ENCODE measurements around the gene LSAMP. TPM values are rescaled to one million over a fixed set of nuclear protein-coding genes. Genes with fewer than 3 reads are reported as not detected.
A peak's percentile ranks its signal among the peaks of the same experiment; 100 is the strongest.

Gene LSAMP
- total and polyA plus RNA-seq, 4 experiments from 2014 or later = not detected

GRCh38 chr3:115830764-115831395, 614.4 kb downstream of the LSAMP start:
- Histone ChIP-seq H3K27ac (ENCODE audit: low read depth, low read length) (no peak overlapping the region), H3K36me3 (ENCODE audit: insufficient read depth, low read length) (no peaks in the 10 kb centered on the region), H3K27me3 (ENCODE audit: insufficient read depth, low read length) (no peaks in the 10 kb centered on the region), H3K4me1 (ENCODE audit: insufficient read depth, low read length) (no peaks in the 10 kb centered on the region), H3K9me3 (ENCODE audit: control insufficient read depth in 1 of 2, low read length in 2 of 2) (no peaks in the 10 kb centered on the region), H3K4me3 (ENCODE audit: low read length in 2 of 2) (no peak overlapping the region)
- Mint-ChIP-seq H3K27ac (no peak overlapping the region), H3K9me3 (no peaks in the 10 kb centered on the region), H3K36me3 (no peaks in the 10 kb centered on the region), H3K4me1 (no peaks in the 10 kb centered on the region), H3K4me3 (no peak overlapping the region), H3K27me3 (peaks cover 10 to 13% of the 10 kb centered on the region in 2 donors)
- no peak for DNase-seq
- POLR2A ChIA-PET (ENCODE audit: partially characterized antibody) = no interaction called here
- intact Hi-C loops (cut with micrococcal nuclease) = no loop called here
- CTCF ChIA-PET (ENCODE audit: partially characterized antibody) = interaction anchor here (1.3 to 2.0 kb wide), 5 partner anchors 10 to 23 kb away, joined by 3 to 10 read pairs (median 6); no protein-coding TSS in a partner anchor

GRCh38 chr3:115828401-115828800, 616.9 kb downstream of the LSAMP start:
- POLR2A ChIA-PET (ENCODE audit: partially characterized antibody) = no interaction called here
- CTCF ChIA-PET (ENCODE audit: partially characterized antibody) = interaction anchor here (1.0 to 2.7 kb wide), 4 partner anchors 8 to 14 kb away, joined by 3 to 11 read pairs (median 6); no protein-coding TSS in a partner anchor

DNA sequence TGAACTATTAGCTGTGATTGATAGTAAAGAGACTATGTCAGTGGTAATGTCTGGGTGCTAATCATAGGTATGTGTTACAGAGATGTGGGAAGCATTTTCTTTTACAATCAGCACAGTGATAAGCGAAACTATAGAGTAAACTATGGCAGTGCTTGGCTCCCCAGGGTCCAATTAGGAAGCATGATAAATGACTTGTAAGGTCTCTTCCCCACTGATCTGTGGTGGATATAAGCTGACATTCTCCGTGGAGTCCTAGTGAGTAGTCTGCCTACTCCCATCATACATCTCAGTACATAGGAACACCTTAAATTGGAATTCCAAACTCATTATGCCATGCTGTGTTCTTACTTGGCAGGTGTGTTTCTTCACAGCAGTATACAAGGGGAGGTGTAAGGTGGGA, 617.8 kb downstream of the LSAMP start:
- intact Hi-C loops (cut with micrococcal nuclease) = no loop called here
- no peak for DNase-seq
- Histone ChIP-seq H3K4me3 (ENCODE audit: low read length in 2 of 2) (no peak overlapping the region), H3K4me1 (ENCODE audit: insufficient read depth, low read length) (no peaks in the 10 kb centered on the region), H3K9me3 (ENCODE audit: control insufficient read depth in 1 of 2, low read length in 2 of 2) (no peaks in the 10 kb centered on the region), H3K36me3 (ENCODE audit: insufficient read depth, low read length) (no peaks in the 10 kb centered on the region), H3K27me3 (ENCODE audit: insufficient read depth, low read length) (no peaks in the 10 kb centered on the region), H3K27ac (ENCODE audit: low read depth, low read length) (no peak overlapping the region)
- CTCF ChIA-PET (ENCODE audit: partially characterized antibody) = interaction anchor here (0.6 to 2.7 kb wide), 5 partner anchors 9 to 1493 kb away, joined by 3 to 11 read pairs (median 3); no protein-coding TSS in a partner anchor
- Mint-ChIP-seq H3K4me3 (no peak overlapping the region), H3K4me1 (no peaks in the 10 kb centered on the region), H3K27me3 (peaks cover 6 to 11% of the 10 kb centered on the region in 2 donors), H3K36me3 (no peaks in the 10 kb centered on the region), H3K27ac (no peak overlapping the region), H3K9me3 (no peaks in the 10 kb centered on the region)
- POLR2A ChIA-PET (ENCODE audit: partially characterized antibody) = interaction anchor here (0.6 kb wide), 1 partner anchor 166 kb away, joined by 4 read pairs; no protein-coding TSS in a partner anchor

More at GRCh38 chr3:115828401-115828800, 616.9 kb downstream of the LSAMP start:
- no peaks in the 10 kb centered on the region for H3K9me3 Mint-ChIP-seq
- H3K27ac ChIP-seq (ENCODE audit: low read depth, low read length) = no peak overlapping the region
- no peaks in the 10 kb centered on the region for H3K36me3 Mint-ChIP-seq
- DNase-seq = no peak
- H3K27me3 Mint-ChIP-seq = peaks cover 6 to 11% of the 10 kb centered on the region in 2 donors
- H3K4me1 Mint-ChIP-seq = no peaks in the 10 kb centered on the region
- no peaks in the 10 kb centered on the region for H3K27me3 ChIP-seq (ENCODE audit: insufficient read depth, low read length)
- no peaks in the 10 kb centered on the region for H3K36me3 ChIP-seq (ENCODE audit: insufficient read depth, low read length)
- no peak overlapping the region for H3K4me3 Mint-ChIP-seq
- intact Hi-C loops (cut with micrococcal nuclease) = no loop called here
- H3K9me3 ChIP-seq (ENCODE audit: control insufficient read depth in 1 of 2, low read length in 2 of 2) = no peaks in the 10 kb centered on the region
- no peak overlapping the region for H3K4me3 ChIP-seq (ENCODE audit: low read length in 2 of 2)
- H3K4me1 ChIP-seq (ENCODE audit: insufficient read depth, low read length) = no peaks in the 10 kb centered on the region
- H3K27ac Mint-ChIP-seq = no peak overlapping the region

DNA sequence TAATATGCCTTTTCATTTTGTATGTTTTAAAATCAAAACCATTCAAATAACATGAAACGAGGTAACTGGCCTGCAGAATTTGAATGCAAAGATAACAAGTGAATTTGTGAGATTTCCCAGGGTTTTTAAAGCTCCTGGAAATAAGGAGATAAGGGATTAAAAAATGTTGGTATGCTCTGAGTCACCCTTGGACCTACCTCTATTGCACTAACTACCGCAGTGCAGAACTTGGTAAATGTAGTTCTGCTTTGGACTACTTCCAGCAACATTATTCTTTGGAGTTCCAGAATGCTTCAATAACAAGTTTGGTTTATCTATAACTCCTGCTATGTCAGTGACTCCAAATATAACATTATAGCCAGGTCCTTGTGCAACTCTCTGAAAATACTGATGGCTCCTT, 620.2 kb downstream of the LSAMP start:
- DNase-seq = no peak
- Histone ChIP-seq H3K36me3 (ENCODE audit: insufficient read depth, low read length) (no peaks in the 10 kb centered on the region), H3K4me3 (ENCODE audit: low read length in 2 of 2) (no peak overlapping the region), H3K9me3 (ENCODE audit: control insufficient read depth in 1 of 2, low read length in 2 of 2) (no peaks in the 10 kb centered on the region), H3K27ac (ENCODE audit: low read depth, low read length) (no peak overlapping the region), H3K4me1 (ENCODE audit: insufficient read depth, low read length) (no peaks in the 10 kb centered on the region), H3K27me3 (ENCODE audit: insufficient read depth, low read length) (no peaks in the 10 kb centered on the region)
- Mint-ChIP-seq H3K27me3 (peaks cover 6 to 9% of the 10 kb centered on the region in 2 donors), H3K36me3 (no peaks in the 10 kb centered on the region), H3K4me3 (no peak overlapping the region), H3K9me3 (no peaks in the 10 kb centered on the region), H3K27ac (no peak overlapping the region), H3K4me1 (no peaks in the 10 kb centered on the region)
- ChIA-PET POLR2A (ENCODE audit: partially characterized antibody) (no interaction called here), CTCF (ENCODE audit: partially characterized antibody) (interaction anchor here (2.9 kb wide), 1 partner anchor 10 kb away, joined by 9 read pairs; no protein-coding TSS in a partner anchor)
- intact Hi-C loops (cut with micrococcal nuclease) = no loop called here

GRCh38 chr3:115823083-115823482, 622.2 kb downstream of the LSAMP start:
- intact Hi-C loops (cut with micrococcal nuclease) = no loop called here
- DNase-seq = no peak
- Histone ChIP-seq H3K36me3 (ENCODE audit: insufficient read depth, low read length) (no peaks in the 10 kb centered on the region), H3K4me1 (ENCODE audit: insufficient read depth, low read length) (no peaks in the 10 kb centered on the region), H3K9me3 (ENCODE audit: control insufficient read depth in 1 of 2, low read length in 2 of 2) (no peaks in the 10 kb centered on the region), H3K27ac (ENCODE audit: low read depth, low read length) (no peak overlapping the region), H3K27me3 (ENCODE audit: insufficient read depth, low read length) (no peaks in the 10 kb centered on the region), H3K4me3 (ENCODE audit: low read length in 2 of 2) (no peak overlapping the region)
- no peaks in the 10 kb centered on the region for H3K36me3 Mint-ChIP-seq
- no peaks in the 10 kb centered on the region for H3K9me3 Mint-ChIP-seq
- POLR2A ChIA-PET (ENCODE audit: partially characterized antibody) = no interaction called here
- no peak overlapping the region for H3K4me3 Mint-ChIP-seq
- peaks cover 2 to 4% of the 10 kb centered on the region in 2 donors for H3K27me3 Mint-ChIP-seq
- H3K4me1 Mint-ChIP-seq = no peaks in the 10 kb centered on the region
- CTCF ChIA-PET (ENCODE audit: partially characterized antibody) = interaction anchor here (1.0 to 2.9 kb wide), 4 partner anchors 8 to 19 kb away, joined by 3 to 9 read pairs (median 4); no protein-coding TSS in a partner anchor
- H3K27ac Mint-ChIP-seq = no peak overlapping the region

DNA sequence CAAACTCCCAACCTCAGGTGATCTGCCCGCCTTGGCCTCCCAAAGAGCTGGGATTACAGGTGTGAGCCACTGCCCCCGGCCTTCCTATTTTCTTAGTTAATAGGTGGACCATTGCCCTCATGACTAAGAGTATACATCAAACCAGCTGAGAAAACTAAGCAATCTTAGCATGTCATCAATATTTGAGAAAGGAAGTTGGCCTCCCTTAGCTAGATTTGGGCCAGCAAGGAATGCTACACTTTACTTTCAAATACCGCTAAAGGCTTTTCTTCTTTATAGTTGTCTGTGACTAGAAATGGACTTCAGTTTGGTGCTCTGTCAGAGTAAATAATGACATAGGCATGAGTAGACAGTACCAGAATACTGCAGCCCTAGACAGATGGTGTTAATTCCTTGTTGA, 622.7 kb downstream of the LSAMP start:
- H3K36me3 Mint-ChIP-seq = no peaks in the 10 kb centered on the region
- H3K4me1 ChIP-seq (ENCODE audit: insufficient read depth, low read length) = no peaks in the 10 kb centered on the region
- intact Hi-C loops (cut with micrococcal nuclease) = no loop called here

DNA sequence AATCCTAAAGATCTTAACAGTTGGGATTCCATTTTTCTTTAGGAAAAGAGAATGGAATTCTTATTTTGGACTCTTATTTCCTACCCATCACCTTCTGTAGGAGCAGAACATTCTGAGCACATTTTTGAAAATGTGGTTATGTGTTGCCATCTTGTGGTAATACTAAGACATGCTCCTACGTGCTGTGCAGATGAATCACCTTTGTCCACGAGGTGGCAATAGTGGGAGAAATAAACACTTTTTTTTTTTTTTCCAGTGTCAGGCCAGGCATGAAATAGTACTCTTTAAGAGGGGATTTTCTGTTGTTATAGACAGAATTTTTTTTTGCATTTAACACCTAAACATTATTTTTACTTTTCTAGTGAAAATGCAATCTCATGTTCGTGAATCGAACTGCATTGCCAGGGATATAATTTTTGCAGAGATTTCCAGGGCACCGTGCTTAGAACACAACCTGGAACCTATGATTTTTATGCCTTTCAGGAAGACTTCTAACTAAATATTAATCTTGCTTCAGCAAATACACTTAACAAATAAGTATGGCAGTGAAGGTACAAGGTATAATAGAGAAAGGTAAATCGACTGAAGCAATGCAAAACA, 625.4 kb downstream of the LSAMP start:
- no peaks in the 10 kb centered on the region for H3K36me3 ChIP-seq (ENCODE audit: insufficient read depth, low read length)
- H3K9me3 Mint-ChIP-seq = no peaks in the 10 kb centered on the region
- DNase-seq = peak; percentile 63 to 70 (median 65)
- H3K27me3 ChIP-seq (ENCODE audit: insufficient read depth, low read length) = no peaks in the 10 kb centered on the region
- ChIA-PET CTCF (ENCODE audit: partially characterized antibody) (interaction anchor here (1.1 to 3.3 kb wide), 9 partner anchors 8 to 674 kb away, joined by 3 to 18 read pairs (median 8); no protein-coding TSS in a partner anchor), POLR2A (ENCODE audit: partially characterized antibody) (no interaction called here)
- no peak overlapping the region for H3K4me3 Mint-ChIP-seq
- H3K36me3 Mint-ChIP-seq = no peaks in the 10 kb centered on the region
- H3K4me1 ChIP-seq (ENCODE audit: insufficient read depth, low read length) = no peaks in the 10 kb centered on the region
- no peaks in the 10 kb centered on the region for H3K4me1 Mint-ChIP-seq
- intact Hi-C loops (cut with micrococcal nuclease) = loop anchor here (1.0 to 10.0 kb wide), 2 partner anchors 36 to 1975 kb away; no protein-coding TSS in a partner anchor
- H3K27ac ChIP-seq (ENCODE audit: low read depth, low read length) = no peak overlapping the region
- H3K4me3 ChIP-seq (ENCODE audit: low read length in 2 of 2) = no peak overlapping the region
- no peak overlapping the region for H3K27ac Mint-ChIP-seq
- no peaks in the 10 kb centered on the region for H3K9me3 ChIP-seq (ENCODE audit: control insufficient read depth in 1 of 2, low read length in 2 of 2)
- H3K27me3 Mint-ChIP-seq = peaks cover 0 to 2% of the 10 kb centered on the region in 2 donors

More for the DNA sequence above, 622.7 kb downstream of the LSAMP start:
- no peak overlapping the region for H3K4me3 ChIP-seq (ENCODE audit: low read length in 2 of 2)
- Mint-ChIP-seq H3K4me3 (no peak overlapping the region), H3K27ac (no peak overlapping the region), H3K27me3 (peaks cover 0 to 4% of the 10 kb centered on the region in 2 donors), H3K9me3 (no peaks in the 10 kb centered on the region), H3K4me1 (no peaks in the 10 kb centered on the region)
- no peak for DNase-seq
- no peaks in the 10 kb centered on the region for H3K9me3 ChIP-seq (ENCODE audit: control insufficient read depth in 1 of 2, low read length in 2 of 2)
- no peaks in the 10 kb centered on the region for H3K27me3 ChIP-seq (ENCODE audit: insufficient read depth, low read length)
- ChIA-PET CTCF (ENCODE audit: partially characterized antibody) (interaction anchor here (1.2 to 2.9 kb wide), 3 partner anchors 8 to 19 kb away, joined by 4 to 9 read pairs (median 5); no protein-coding TSS in a partner anchor), POLR2A (ENCODE audit: partially characterized antibody) (no interaction called here)
- no peak overlapping the region for H3K27ac ChIP-seq (ENCODE audit: low read depth, low read length)
- no peaks in the 10 kb centered on the region for H3K36me3 ChIP-seq (ENCODE audit: insufficient read depth, low read length)

Measured in CD4-positive, alpha-beta memory T cell (primary cell).